T-helper 2 cell treated with Interferon-gamma antibody and Interleukin-4, amounts not matched to agents 5 μg/mL and 100 μg/mL, for 36 hours (primary cell): Measurements from ENCODE around the gene RHOB.

Experiments used
- DNase-seq: peaks from one replicate; pipeline ENCODE4 v3.0.0; 2021; ENCODE audit warnings: low spot score
- H3K27ac Mint-ChIP-seq: one replicate; pipeline ENCODE4 v1.8.0; 2021; ENCODE audit warnings: mild to moderate bottlenecking, mixed read lengths
- H3K27me3 Mint-ChIP-seq: one replicate; pipeline ENCODE4 v1.8.0; 2021; ENCODE audit warnings: low read depth, mixed read lengths
- H3K36me3 Mint-ChIP-seq: one replicate; pipeline ENCODE4 v1.8.0; 2021; ENCODE audit warnings: low read depth, mixed read lengths
- H3K4me1 Mint-ChIP-seq: one replicate; pipeline ENCODE4 v1.8.0; 2021; ENCODE audit warnings: low read depth, mixed read lengths
- H3K4me3 Mint-ChIP-seq: one replicate; pipeline ENCODE4 v1.8.0; 2022; ENCODE audit warnings: mild to moderate bottlenecking, moderate library complexity, mixed read lengths
- H3K9me3 Mint-ChIP-seq: one replicate; pipeline ENCODE4 v1.8.0; 2021; ENCODE audit warnings: mixed read lengths

Gene RHOB

GRCh38 chr2:20446917-20447436 lies at the start of gene RHOB:
Gene RHOB (plus strand): TSS chr2:20447074. CDS start chr2:20447466, 392 bp downstream.
- Mint-ChIP-seq H3K36me3 (no peaks in the 10 kb centered on the region), H3K27me3 (peaks cover 56% of the 10 kb centered on the region), H3K4me1 (peaks cover 2% of the 10 kb centered on the region), H3K27ac (no peak within 1 kb of the TSS), H3K4me3 (peak within 1 kb of the TSS; percentile 70), H3K9me3 (no peaks in the 10 kb centered on the region)
- DNase-seq = peak; percentile 93

DNA sequence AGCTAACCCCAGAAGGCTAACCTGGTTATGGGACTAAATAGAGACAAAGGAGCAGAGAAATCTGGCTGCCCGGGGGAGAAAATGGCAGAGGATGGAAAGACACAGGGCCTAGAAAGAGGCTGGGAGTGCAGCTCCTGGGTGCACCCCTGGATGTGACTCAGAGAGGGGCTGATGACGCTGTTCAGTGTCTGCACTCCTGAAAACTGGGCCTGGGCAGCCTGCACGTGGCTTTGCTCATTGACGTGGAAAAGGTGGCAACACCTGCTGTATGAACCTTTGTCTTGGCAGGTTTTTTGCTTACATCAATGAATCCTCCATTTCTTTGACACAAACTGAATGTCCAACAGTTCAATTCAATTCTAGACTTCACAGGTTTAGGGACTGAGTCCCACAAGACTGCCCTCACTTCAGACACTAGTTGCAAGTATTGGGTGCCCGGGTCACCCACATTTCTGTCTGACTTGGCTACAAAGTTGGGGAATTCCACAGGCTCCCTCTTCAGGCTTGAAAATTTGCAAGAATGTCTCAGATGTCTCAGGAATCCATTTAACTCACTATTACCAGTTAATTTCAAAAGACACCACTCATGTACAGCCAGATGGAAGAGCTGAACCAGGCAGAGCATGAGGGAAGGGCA lies 48.9 kb upstream of the RHOB start:
- no peak overlapping the region for H3K4me3 Mint-ChIP-seq
- no peaks in the 10 kb centered on the region for H3K9me3 Mint-ChIP-seq
- no peaks in the 10 kb centered on the region for H3K4me1 Mint-ChIP-seq
- no peak for DNase-seq
- H3K36me3 Mint-ChIP-seq = no peaks in the 10 kb centered on the region
- no peak overlapping the region for H3K27ac Mint-ChIP-seq
- peaks cover 28% of the 10 kb centered on the region for H3K27me3 Mint-ChIP-seq

GRCh38 chr2:20398956-20399567 lies 47.8 kb upstream of the RHOB start:
- DNase-seq = no peak
- Mint-ChIP-seq H3K4me3 (no peak overlapping the region), H3K27ac (no peak overlapping the region), H3K27me3 (peaks cover 33% of the 10 kb centered on the region), H3K36me3 (no peaks in the 10 kb centered on the region), H3K4me1 (no peaks in the 10 kb centered on the region), H3K9me3 (no peaks in the 10 kb centered on the region)

DNA sequence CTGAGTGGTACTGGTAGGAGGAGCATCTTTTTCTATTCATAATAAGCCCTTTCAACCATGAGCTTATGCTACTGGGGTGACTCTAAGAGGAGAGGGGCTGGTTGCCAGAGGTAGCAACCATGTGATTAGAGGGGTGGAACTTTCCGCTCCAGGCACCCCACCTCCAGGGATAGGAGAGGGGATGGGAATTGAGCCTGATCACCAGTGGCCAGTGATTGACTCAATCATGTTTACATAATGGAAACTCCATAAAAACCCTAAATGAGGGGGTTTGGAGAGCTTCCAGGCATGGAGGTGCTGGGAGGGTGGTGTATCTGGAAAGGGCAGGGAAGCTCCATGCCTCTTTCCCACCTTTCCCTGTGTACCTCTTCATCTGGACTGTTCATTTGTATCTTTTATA lies 46.6 kb upstream of the RHOB start:
- Mint-ChIP-seq H3K9me3 (no peaks in the 10 kb centered on the region), H3K4me3 (no peak overlapping the region), H3K36me3 (no peaks in the 10 kb centered on the region), H3K4me1 (no peaks in the 10 kb centered on the region), H3K27me3 (peaks cover 34% of the 10 kb centered on the region), H3K27ac (no peak overlapping the region)
- DNase-seq = no peak

DNA sequence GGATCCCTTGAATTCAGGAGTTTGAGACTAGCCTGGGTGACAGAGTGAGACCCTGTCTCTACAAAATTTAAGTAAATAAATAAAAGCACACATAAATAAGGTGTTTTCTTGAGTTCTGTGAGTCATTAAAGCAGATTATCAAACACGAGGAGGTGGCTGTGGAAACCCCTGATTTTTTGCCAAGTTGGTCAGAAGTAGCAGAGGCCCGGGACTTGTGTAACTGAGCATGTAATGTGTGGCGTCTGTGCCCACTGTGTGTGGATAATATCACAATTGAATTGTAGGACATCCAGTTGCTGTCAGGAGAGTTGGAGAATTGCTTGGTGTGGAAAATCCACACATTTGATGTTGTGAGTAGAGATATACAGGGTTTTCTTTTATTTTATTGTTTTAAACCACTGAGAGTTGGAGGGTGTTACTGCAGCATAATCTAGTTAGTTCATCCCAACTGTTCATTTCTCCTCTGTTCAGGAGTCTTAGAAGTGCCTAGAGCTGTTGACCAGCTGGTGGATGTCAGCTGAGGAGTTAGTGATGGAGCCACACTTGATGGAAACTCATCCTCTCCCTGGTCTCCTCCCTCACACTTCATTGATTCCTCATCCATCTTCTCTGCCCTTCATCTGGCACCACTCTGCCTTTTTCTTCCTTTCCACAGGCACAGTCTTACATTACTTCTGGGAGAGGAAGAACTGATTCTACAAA lies 45.9 kb upstream of the RHOB start:
- no peak overlapping the region for H3K4me3 Mint-ChIP-seq
- H3K9me3 Mint-ChIP-seq = no peaks in the 10 kb centered on the region
- H3K27me3 Mint-ChIP-seq = peaks cover 35% of the 10 kb centered on the region
- no peaks in the 10 kb centered on the region for H3K4me1 Mint-ChIP-seq
- DNase-seq = no peak
- H3K27ac Mint-ChIP-seq = no peak overlapping the region
- H3K36me3 Mint-ChIP-seq = no peaks in the 10 kb centered on the region

- Mint-ChIP-seq H3K36me3 (no peaks in the 10 kb centered on the region), H3K4me3 (no peak overlapping the region), H3K9me3 (no peaks in the 10 kb centered on the region), H3K27me3 (peaks cover 33% of the 10 kb centered on the region), H3K27ac (no peak overlapping the region), H3K4me1 (no peaks in the 10 kb centered on the region)
- no peak for DNase-seq
These were observed 45.4 kb upstream of the RHOB start for GRCh38 chr2:20401489-20401835.

DNA sequence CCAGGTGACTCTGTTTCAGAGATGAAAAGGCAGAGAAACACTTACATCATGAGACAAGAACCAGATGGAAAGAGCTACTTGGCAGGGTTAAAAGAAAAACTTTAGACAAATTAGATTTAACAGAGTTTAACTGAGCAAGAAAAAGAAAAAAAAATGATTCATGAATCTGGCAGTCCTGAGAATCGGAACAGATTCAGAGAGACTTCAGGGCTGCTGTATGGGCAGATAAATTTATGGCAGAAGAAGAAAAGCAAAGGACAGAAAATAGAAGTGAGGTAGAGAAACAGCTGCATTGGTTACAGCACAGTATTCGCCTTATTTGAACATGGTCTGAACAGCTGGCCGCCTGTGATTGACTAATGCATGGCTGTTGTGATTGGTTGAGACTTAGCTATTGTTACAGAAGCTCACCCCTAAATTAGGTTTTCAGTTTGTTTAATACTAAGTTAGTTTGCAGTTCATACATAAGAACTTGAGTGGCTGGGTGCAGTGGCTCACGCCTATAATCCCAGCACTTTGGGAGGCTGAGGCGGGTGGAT lies 43.0 kb upstream of the RHOB start:
- peaks cover under 1% of the 10 kb centered on the region for H3K36me3 Mint-ChIP-seq
- DNase-seq = no peak
- no peak overlapping the region for H3K4me3 Mint-ChIP-seq
- H3K4me1 Mint-ChIP-seq = no peaks in the 10 kb centered on the region
- peaks cover 25% of the 10 kb centered on the region for H3K27me3 Mint-ChIP-seq
- no peak overlapping the region for H3K27ac Mint-ChIP-seq
- H3K9me3 Mint-ChIP-seq = peaks cover 12% of the 10 kb centered on the region

- H3K9me3 Mint-ChIP-seq = peaks cover 23% of the 10 kb centered on the region
These were observed 41.9 kb upstream of the RHOB start for GRCh38 chr2:20404950-20405349.

GRCh38 chr2:20409039-20409438 lies 37.8 kb upstream of the RHOB start:
- H3K4me3 Mint-ChIP-seq = no peak overlapping the region
- H3K27ac Mint-ChIP-seq = no peak overlapping the region
- H3K36me3 Mint-ChIP-seq = peaks cover 1% of the 10 kb centered on the region
- no peak for DNase-seq
- peaks cover 34% of the 10 kb centered on the region for H3K27me3 Mint-ChIP-seq
- peaks cover 25% of the 10 kb centered on the region for H3K9me3 Mint-ChIP-seq
- peaks cover 2% of the 10 kb centered on the region for H3K4me1 Mint-ChIP-seq

More at GRCh38 chr2:20404950-20405349, 41.9 kb upstream of the RHOB start:
- no peak overlapping the region for H3K4me3 Mint-ChIP-seq
- no peak for DNase-seq
- peaks cover 1% of the 10 kb centered on the region for H3K36me3 Mint-ChIP-seq
- H3K27ac Mint-ChIP-seq = no peak overlapping the region
- H3K27me3 Mint-ChIP-seq = peaks cover 34% of the 10 kb centered on the region
- H3K4me1 Mint-ChIP-seq = no peaks in the 10 kb centered on the region

DNA sequence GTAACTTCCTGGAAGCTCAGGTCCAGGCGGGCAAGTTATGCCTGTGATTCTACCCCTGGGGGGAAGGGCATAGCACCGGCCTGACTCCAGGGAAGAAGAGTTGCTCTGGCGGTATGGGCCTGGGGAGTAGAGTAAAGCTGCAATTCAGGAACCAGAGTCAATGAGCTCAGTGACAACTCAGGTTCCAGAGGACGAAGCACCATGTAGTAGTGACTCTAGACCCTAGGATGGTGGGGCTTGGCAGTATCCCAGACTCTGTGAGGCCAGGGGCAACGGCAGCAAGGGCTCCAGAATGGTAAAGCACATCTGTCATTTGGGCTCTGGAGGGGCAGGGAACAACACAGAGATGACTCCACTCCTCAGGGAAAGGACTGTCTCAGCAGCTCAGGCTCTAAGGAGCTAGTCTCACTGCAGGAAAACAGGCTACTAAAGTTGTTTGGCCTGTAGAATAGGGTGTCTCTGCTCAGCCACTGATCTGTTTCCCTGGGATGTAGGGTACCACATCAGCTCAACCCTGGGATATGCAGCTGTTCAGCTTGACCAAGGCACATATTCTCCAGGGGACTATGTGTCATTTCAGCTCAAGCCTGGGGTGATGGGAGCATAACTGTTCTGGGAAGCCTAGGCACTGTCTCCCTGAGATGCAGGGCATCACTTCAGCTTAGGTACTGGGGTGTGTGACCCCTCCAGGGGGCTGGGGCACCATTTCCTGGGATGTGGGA lies 36.2 kb upstream of the RHOB start:
- no peak for DNase-seq
- Mint-ChIP-seq H3K9me3 (peaks cover 25% of the 10 kb centered on the region), H3K27me3 (peaks cover 35% of the 10 kb centered on the region), H3K27ac (no peak overlapping the region), H3K4me1 (peaks cover 2% of the 10 kb centered on the region), H3K36me3 (peaks cover 1% of the 10 kb centered on the region), H3K4me3 (no peak overlapping the region)

GRCh38 chr2:20411361-20411894 lies 35.4 kb upstream of the RHOB start:
- Mint-ChIP-seq H3K27ac (no peak overlapping the region), H3K4me1 (peaks cover 8% of the 10 kb centered on the region), H3K27me3 (peaks cover 40% of the 10 kb centered on the region)

GRCh38 chr2:20414806-20415205 lies 32.1 kb upstream of the RHOB start:
- no peak overlapping the region for H3K27ac Mint-ChIP-seq
- peaks cover 11% of the 10 kb centered on the region for H3K4me1 Mint-ChIP-seq
- no peaks in the 10 kb centered on the region for H3K36me3 Mint-ChIP-seq
- peaks cover 3% of the 10 kb centered on the region for H3K9me3 Mint-ChIP-seq
- no peak overlapping the region for H3K4me3 Mint-ChIP-seq
- no peak for DNase-seq
- H3K27me3 Mint-ChIP-seq = peaks cover 38% of the 10 kb centered on the region

More at GRCh38 chr2:20411361-20411894, 35.4 kb upstream of the RHOB start:
- Mint-ChIP-seq H3K9me3 (peaks cover 25% of the 10 kb centered on the region), H3K4me3 (no peak overlapping the region), H3K36me3 (peaks cover 1% of the 10 kb centered on the region)
- DNase-seq = peak; percentile 55

- H3K4me3 Mint-ChIP-seq = no peak overlapping the region
- no peaks in the 10 kb centered on the region for H3K36me3 Mint-ChIP-seq
- DNase-seq = no peak
- H3K27ac Mint-ChIP-seq = no peak overlapping the region
- peaks cover 37% of the 10 kb centered on the region for H3K27me3 Mint-ChIP-seq
- peaks cover 11% of the 10 kb centered on the region for H3K4me1 Mint-ChIP-seq
- H3K9me3 Mint-ChIP-seq = no peaks in the 10 kb centered on the region
These were observed 31.4 kb upstream of the RHOB start for GRCh38 chr2:20415511-20415918.
